ENCODE data around the gene ANKRD53.

ANKRD53 gene

GRCh38 chr2:70979626-70980025 lies 1.2 kb downstream of the ANKRD53 start:
- Histone ChIP-seq H3K9me3 (ENCODE audit: control insufficient read depth in 1 of 2, low read length in 2 of 2) (no peaks in the 10 kb centered on the region), H3K4me3 (ENCODE audit: low read depth in 1 of 2, low read length in 2 of 2) (no peak overlapping the region), H3K27me3 (ENCODE audit: low read depth, low read length) (no peaks in the 10 kb centered on the region), H3K27ac (ENCODE audit: low read length) (no peak overlapping the region), H3K4me1 (ENCODE audit: control insufficient read depth in 1 of 2, insufficient read depth in 2 of 2, low read length in 2 of 2) (peaks cover 0 to 9% of the 10 kb centered on the region in 2 donors), H3K36me3 (ENCODE audit: control insufficient read depth in 1 of 2, insufficient read depth in 2 of 2, low read length in 2 of 2) (no peaks in the 10 kb centered on the region)

GRCh38 chr2:70981421-70981820 lies 3.0 kb downstream of the ANKRD53 start:
- peaks cover 0 to 9% of the 10 kb centered on the region in 2 donors for H3K4me1 ChIP-seq (ENCODE audit: control insufficient read depth in 1 of 2, insufficient read depth in 2 of 2, low read length in 2 of 2)
- H3K27ac ChIP-seq (ENCODE audit: low read length), result no peak overlapping the region

DNA sequence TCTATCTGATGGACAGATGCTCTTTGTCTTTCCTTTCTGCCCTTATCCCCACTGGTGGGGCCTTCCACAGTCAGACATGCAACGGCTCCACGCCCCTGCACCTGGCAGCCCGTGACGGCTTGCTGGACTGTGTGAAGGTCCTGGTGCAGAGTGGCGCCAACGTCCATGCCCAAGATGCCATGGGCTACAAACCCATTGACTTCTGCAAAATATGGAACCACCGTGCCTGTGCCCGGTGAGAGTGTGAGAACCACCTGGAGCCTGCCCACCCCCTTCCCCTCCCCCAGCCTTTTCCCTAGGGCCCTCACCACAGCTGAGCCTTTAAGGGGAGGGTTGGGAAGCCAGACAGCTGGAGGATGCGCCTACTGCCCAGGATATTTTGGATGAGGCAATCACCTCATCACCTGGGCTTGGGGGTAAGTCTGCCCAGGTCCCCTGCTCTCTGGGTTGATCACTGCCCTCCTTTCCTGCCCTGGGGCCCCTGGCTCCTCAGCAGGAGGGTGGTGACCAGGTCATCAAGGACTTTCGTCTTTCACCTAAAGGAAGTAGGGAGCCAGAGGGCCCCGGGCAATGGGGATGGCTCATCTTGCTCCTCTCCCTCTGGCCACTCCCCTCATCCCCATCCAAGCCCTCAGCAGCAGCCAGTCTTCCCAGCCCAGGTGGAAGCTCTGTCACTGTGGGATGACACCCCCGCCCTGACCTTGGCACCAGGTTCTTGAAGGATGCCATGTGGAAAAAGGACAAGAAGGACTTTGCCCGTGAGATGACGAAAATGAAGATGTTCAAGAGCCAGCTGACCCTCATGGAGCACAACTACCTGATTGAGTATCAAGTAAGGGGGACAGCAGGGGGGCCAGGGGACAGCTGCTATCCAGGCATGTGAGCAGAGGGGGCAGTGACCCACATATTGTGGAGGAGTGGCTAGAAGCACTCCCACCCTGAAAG lies 3.7 kb downstream of the ANKRD53 start:
- no peak overlapping the region for H3K4me3 ChIP-seq (ENCODE audit: low read depth in 1 of 2, low read length in 2 of 2)
- H3K4me1 ChIP-seq (ENCODE audit: control insufficient read depth in 1 of 2, insufficient read depth in 2 of 2, low read length in 2 of 2), result peaks cover 0 to 9% of the 10 kb centered on the region in 2 donors
- no peaks in the 10 kb centered on the region for H3K27me3 ChIP-seq (ENCODE audit: low read depth, low read length)
- H3K36me3 ChIP-seq (ENCODE audit: control insufficient read depth in 1 of 2, insufficient read depth in 2 of 2, low read length in 2 of 2), result peaks cover 10 to 15% of the 10 kb centered on the region in 2 donors
- H3K27ac ChIP-seq (ENCODE audit: low read length), result no peak overlapping the region
- H3K9me3 ChIP-seq (ENCODE audit: control insufficient read depth in 1 of 2, low read length in 2 of 2), result no peaks in the 10 kb centered on the region

More at GRCh38 chr2:70981421-70981820, 3.0 kb downstream of the ANKRD53 start:
- Histone ChIP-seq H3K4me3 (ENCODE audit: low read depth in 1 of 2, low read length in 2 of 2) (no peak overlapping the region), H3K36me3 (ENCODE audit: control insufficient read depth in 1 of 2, insufficient read depth in 2 of 2, low read length in 2 of 2) (peaks cover 2 to 8% of the 10 kb centered on the region in 2 donors), H3K27me3 (ENCODE audit: low read depth, low read length) (no peaks in the 10 kb centered on the region), H3K9me3 (ENCODE audit: control insufficient read depth in 1 of 2, low read length in 2 of 2) (no peaks in the 10 kb centered on the region)

DNA sequence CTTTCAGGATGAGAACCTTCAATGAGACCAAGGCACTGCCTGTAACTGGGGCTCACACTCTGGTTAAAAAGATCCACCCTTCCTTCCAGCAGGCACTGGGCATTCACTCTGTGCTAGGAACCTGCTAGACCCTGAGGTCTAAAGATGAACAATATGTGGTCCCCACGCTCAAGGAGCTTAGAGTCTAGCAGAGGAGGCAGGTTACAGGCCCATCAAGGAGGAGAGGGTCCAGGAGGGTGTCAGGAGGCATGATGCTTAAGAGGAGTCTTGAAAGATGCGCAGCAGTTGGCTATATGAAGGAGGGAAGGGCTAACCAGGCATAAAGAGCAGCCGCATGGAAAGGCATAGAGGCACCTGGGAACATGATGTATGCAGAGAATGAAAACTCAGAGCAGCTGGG lies 4.5 kb downstream of the ANKRD53 start:
- Histone ChIP-seq H3K36me3 (ENCODE audit: control insufficient read depth in 1 of 2, insufficient read depth in 2 of 2, low read length in 2 of 2) (peaks cover 13 to 23% of the 10 kb centered on the region in 2 donors), H3K4me1 (ENCODE audit: control insufficient read depth in 1 of 2, insufficient read depth in 2 of 2, low read length in 2 of 2) (peaks cover 0 to 4% of the 10 kb centered on the region in 2 donors)

GRCh38 chr2:70983506-70984227 lies 5.2 kb downstream of the ANKRD53 start:
- Histone ChIP-seq H3K36me3 (ENCODE audit: control insufficient read depth in 1 of 2, insufficient read depth in 2 of 2, low read length in 2 of 2) (peaks cover 20 to 30% of the 10 kb centered on the region in 2 donors), H3K9me3 (ENCODE audit: control insufficient read depth in 1 of 2, low read length in 2 of 2) (no peaks in the 10 kb centered on the region), H3K4me3 (ENCODE audit: low read depth in 1 of 2, low read length in 2 of 2) (no peak overlapping the region), H3K27me3 (ENCODE audit: low read depth, low read length) (no peaks in the 10 kb centered on the region), H3K4me1 (ENCODE audit: control insufficient read depth in 1 of 2, insufficient read depth in 2 of 2, low read length in 2 of 2) (no peaks in the 10 kb centered on the region), H3K27ac (ENCODE audit: low read length) (no peak overlapping the region)

More for the DNA sequence above, 4.5 kb downstream of the ANKRD53 start:
- Histone ChIP-seq H3K27ac (ENCODE audit: low read length) (no peak overlapping the region), H3K27me3 (ENCODE audit: low read depth, low read length) (no peaks in the 10 kb centered on the region), H3K9me3 (ENCODE audit: control insufficient read depth in 1 of 2, low read length in 2 of 2) (no peaks in the 10 kb centered on the region), H3K4me3 (ENCODE audit: low read depth in 1 of 2, low read length in 2 of 2) (no peak overlapping the region)

DNA sequence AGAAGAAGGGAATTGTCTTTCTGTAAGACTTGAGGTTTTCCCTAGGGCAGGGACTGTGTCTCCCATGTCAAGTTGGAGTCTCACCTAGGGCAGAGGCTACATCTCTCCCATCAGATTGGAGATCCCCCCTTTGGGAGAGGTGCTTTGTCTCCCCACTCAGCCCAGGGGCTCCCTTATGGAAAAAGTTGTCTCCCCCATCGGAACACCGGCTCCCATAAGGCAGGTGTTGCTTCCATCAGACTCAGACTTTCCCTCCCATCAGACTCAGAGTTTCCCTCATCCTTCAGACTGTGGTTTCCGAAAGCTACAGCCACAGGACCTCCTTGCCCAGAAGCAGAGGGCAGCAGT lies 5.8 kb downstream of the ANKRD53 start:
- H3K4me3 ChIP-seq (ENCODE audit: low read depth in 1 of 2, low read length in 2 of 2), result no peak overlapping the region
- no peaks in the 10 kb centered on the region for H3K4me1 ChIP-seq (ENCODE audit: control insufficient read depth in 1 of 2, insufficient read depth in 2 of 2, low read length in 2 of 2)
- H3K27ac ChIP-seq (ENCODE audit: low read length), result no peak overlapping the region
- no peaks in the 10 kb centered on the region for H3K9me3 ChIP-seq (ENCODE audit: control insufficient read depth in 1 of 2, low read length in 2 of 2)
- no peaks in the 10 kb centered on the region for H3K27me3 ChIP-seq (ENCODE audit: low read depth, low read length)
- H3K36me3 ChIP-seq (ENCODE audit: control insufficient read depth in 1 of 2, insufficient read depth in 2 of 2, low read length in 2 of 2), result peaks cover 25 to 35% of the 10 kb centered on the region in 2 donors

GRCh38 chr2:70984576-70985282 lies 6.3 kb downstream of the ANKRD53 start:
- Histone ChIP-seq H3K27ac (ENCODE audit: low read length) (no peak overlapping the region), H3K27me3 (ENCODE audit: low read depth, low read length) (no peaks in the 10 kb centered on the region), H3K4me1 (ENCODE audit: control insufficient read depth in 1 of 2, insufficient read depth in 2 of 2, low read length in 2 of 2) (no peaks in the 10 kb centered on the region), H3K4me3 (ENCODE audit: low read depth in 1 of 2, low read length in 2 of 2) (no peak overlapping the region), H3K9me3 (ENCODE audit: control insufficient read depth in 1 of 2, low read length in 2 of 2) (no peaks in the 10 kb centered on the region), H3K36me3 (ENCODE audit: control insufficient read depth in 1 of 2, insufficient read depth in 2 of 2, low read length in 2 of 2) (peaks cover 31 to 40% of the 10 kb centered on the region in 2 donors)

GRCh38 chr2:70985283-70985688 lies 6.9 kb downstream of the ANKRD53 start:
- H3K9me3 ChIP-seq (ENCODE audit: control insufficient read depth in 1 of 2, low read length in 2 of 2), result no peaks in the 10 kb centered on the region
- H3K27me3 ChIP-seq (ENCODE audit: low read depth, low read length), result no peaks in the 10 kb centered on the region
- no peaks in the 10 kb centered on the region for H3K4me1 ChIP-seq (ENCODE audit: control insufficient read depth in 1 of 2, insufficient read depth in 2 of 2, low read length in 2 of 2)
- H3K4me3 ChIP-seq (ENCODE audit: low read depth in 1 of 2, low read length in 2 of 2), result no peak overlapping the region
- H3K36me3 ChIP-seq (ENCODE audit: control insufficient read depth in 1 of 2, insufficient read depth in 2 of 2, low read length in 2 of 2), result peaks cover 34 to 46% of the 10 kb centered on the region in 2 donors
- H3K27ac ChIP-seq (ENCODE audit: low read length), result no peak overlapping the region

GRCh38 chr2:70985956-70986355 lies 7.5 kb downstream of the ANKRD53 start:
- H3K9me3 ChIP-seq (ENCODE audit: control insufficient read depth in 1 of 2, low read length in 2 of 2), result no peaks in the 10 kb centered on the region
- H3K27me3 ChIP-seq (ENCODE audit: low read depth, low read length), result no peaks in the 10 kb centered on the region
- no peak overlapping the region for H3K27ac ChIP-seq (ENCODE audit: low read length)
- peaks cover 40 to 52% of the 10 kb centered on the region in 2 donors for H3K36me3 ChIP-seq (ENCODE audit: control insufficient read depth in 1 of 2, insufficient read depth in 2 of 2, low read length in 2 of 2)
- no peaks in the 10 kb centered on the region for H3K4me1 ChIP-seq (ENCODE audit: control insufficient read depth in 1 of 2, insufficient read depth in 2 of 2, low read length in 2 of 2)
- no peak overlapping the region for H3K4me3 ChIP-seq (ENCODE audit: low read depth in 1 of 2, low read length in 2 of 2)

- no peak overlapping the region for H3K27ac ChIP-seq (ENCODE audit: low read length)
- H3K9me3 ChIP-seq (ENCODE audit: control insufficient read depth in 1 of 2, low read length in 2 of 2), result no peaks in the 10 kb centered on the region
- no peaks in the 10 kb centered on the region for H3K4me1 ChIP-seq (ENCODE audit: control insufficient read depth in 1 of 2, insufficient read depth in 2 of 2, low read length in 2 of 2)
- H3K4me3 ChIP-seq (ENCODE audit: low read depth in 1 of 2, low read length in 2 of 2), result no peak overlapping the region
- peaks cover 47 to 59% of the 10 kb centered on the region in 2 donors for H3K36me3 ChIP-seq (ENCODE audit: control insufficient read depth in 1 of 2, insufficient read depth in 2 of 2, low read length in 2 of 2)
- H3K27me3 ChIP-seq (ENCODE audit: low read depth, low read length), result no peaks in the 10 kb centered on the region
Measured at GRCh38 chr2:70986499-70987189, 8.2 kb downstream of the ANKRD53 start.

Measured in muscle layer of duodenum (tissue), 2 donors.